Loucy (cell line): ENCODE measurements around the gene TNNC1.

Experiments
- H2AFZ ChIP-seq: fragments of 200-600 bp; sonication (generic); 2 replicates; pipeline ENCODE4 v1.6.0; 2016; ENCODE audit warnings: antibody characterized with exemption, mild to moderate bottlenecking, low read length, moderate library complexity
- H3F3A ChIP-seq: fragments of 200-600 bp; 2 replicates; pipeline ENCODE4 v1.6.0; 2016; ENCODE audit warnings: antibody characterized with exemption, low read depth, mild to moderate bottlenecking
- H3K27me3 ChIP-seq: fragments of 200-600 bp; sonication (generic); 2 replicates; pipeline ENCODE4 v1.6.1; 2014; ENCODE audit warnings: low read length, mild to moderate bottlenecking; ENCODE audit not compliant: insufficient read depth, poor library complexity, severe bottlenecking
- H3K36me3 ChIP-seq: fragments of 200-600 bp; sonication (generic); 2 replicates; pipeline ENCODE4 v1.6.1; 2016; ENCODE audit warnings: low read length; ENCODE audit not compliant: insufficient read depth
- H3K4me1 ChIP-seq: fragments of 200-600 bp; sonication (generic); 2 replicates; pipeline ENCODE4 v1.5.1; 2014; ENCODE audit warnings: low read length, mild to moderate bottlenecking; ENCODE audit not compliant: insufficient read depth, poor library complexity, severe bottlenecking
- H3K4me2 ChIP-seq: fragments of 200-600 bp; sonication (generic); 2 replicates; pipeline ENCODE4 v1.6.0; 2014; ENCODE audit warnings: antibody characterized with exemption, low read length, low read depth, mild to moderate bottlenecking; ENCODE audit not compliant: poor library complexity, severe bottlenecking
- H3K4me3 ChIP-seq: fragments of 200-600 bp; sonication (generic); 2 replicates; pipeline ENCODE4 v1.5.1; 2014; ENCODE audit warnings: low read length, mild to moderate bottlenecking, mixed read lengths; ENCODE audit not compliant: poor library complexity, severe bottlenecking
- H3K79me2 ChIP-seq: fragments of 200-600 bp; sonication (generic); 2 replicates; pipeline ENCODE4 v1.6.1; 2014; ENCODE audit warnings: low read length; ENCODE audit not compliant: insufficient read depth
- H3K9ac ChIP-seq: fragments of 200-600 bp; sonication (generic); 2 replicates; pipeline ENCODE4 v1.6.0; 2014; ENCODE audit warnings: mild to moderate bottlenecking, low read depth, low read length, moderate library complexity; ENCODE audit not compliant: poor library complexity, severe bottlenecking
- H3K9me2 ChIP-seq: fragments of 200-600 bp; sonication (generic); replicated peaks from 2 replicates; pipeline ENCODE4 v1.6.1; 2016; ENCODE audit warnings: low read depth, low read length, mixed read lengths
- H3K9me3 ChIP-seq: fragments of 200-600 bp; sonication (generic); 2 replicates; pipeline ENCODE4 v1.6.1; 2014; ENCODE audit warnings: mild to moderate bottlenecking, antibody characterized with exemption, low read length, low read depth; ENCODE audit not compliant: insufficient read depth
- H4K20me1 ChIP-seq: fragments of 200-600 bp; sonication (generic); 2 replicates; pipeline ENCODE4 v1.6.0; 2014; ENCODE audit warnings: antibody characterized with exemption, low read length, mild to moderate bottlenecking; ENCODE audit not compliant: insufficient read depth, poor library complexity, severe bottlenecking
- EZH2phosphoT487 ChIP-seq: fragments of 200-600 bp; IDR thresholded peaks from 2 replicates; pipeline ENCODE4 v1.6.1; 2018; ENCODE audit warnings: antibody characterized with exemption, mild to moderate bottlenecking, moderate library complexity, borderline replicate concordance
- TF ChIP-seq, protein P1 (sequence below): fragments of 200-600 bp; sonication (generic); conservative IDR thresholded peaks from 2 replicates; pipeline ENCODE4 v1.5.1; 2014; ENCODE audit warnings: mild to moderate bottlenecking, antibody characterized with exemption, low read length

The TNNC1 gene

GRCh38 chr3:52479877-52480575 is 26.2 kb upstream of the TNNC1 start:
- H3K36me3 ChIP-seq = peaks cover 82% of the 10 kb centered on the region
- no peaks in the 10 kb centered on the region for H3K4me1 ChIP-seq
- H3K79me2 ChIP-seq = no peaks in the 10 kb centered on the region
- H4K20me1 ChIP-seq = no peaks in the 10 kb centered on the region
- no peak overlapping the region for H3K4me3 ChIP-seq
- H3K9me2 ChIP-seq = no peaks in the 10 kb centered on the region
- no peak overlapping the region for H3K4me2 ChIP-seq
- TF ChIP-seq EZH2phosphoT487 = no peak
- TF ChIP-seq, protein P1, sequence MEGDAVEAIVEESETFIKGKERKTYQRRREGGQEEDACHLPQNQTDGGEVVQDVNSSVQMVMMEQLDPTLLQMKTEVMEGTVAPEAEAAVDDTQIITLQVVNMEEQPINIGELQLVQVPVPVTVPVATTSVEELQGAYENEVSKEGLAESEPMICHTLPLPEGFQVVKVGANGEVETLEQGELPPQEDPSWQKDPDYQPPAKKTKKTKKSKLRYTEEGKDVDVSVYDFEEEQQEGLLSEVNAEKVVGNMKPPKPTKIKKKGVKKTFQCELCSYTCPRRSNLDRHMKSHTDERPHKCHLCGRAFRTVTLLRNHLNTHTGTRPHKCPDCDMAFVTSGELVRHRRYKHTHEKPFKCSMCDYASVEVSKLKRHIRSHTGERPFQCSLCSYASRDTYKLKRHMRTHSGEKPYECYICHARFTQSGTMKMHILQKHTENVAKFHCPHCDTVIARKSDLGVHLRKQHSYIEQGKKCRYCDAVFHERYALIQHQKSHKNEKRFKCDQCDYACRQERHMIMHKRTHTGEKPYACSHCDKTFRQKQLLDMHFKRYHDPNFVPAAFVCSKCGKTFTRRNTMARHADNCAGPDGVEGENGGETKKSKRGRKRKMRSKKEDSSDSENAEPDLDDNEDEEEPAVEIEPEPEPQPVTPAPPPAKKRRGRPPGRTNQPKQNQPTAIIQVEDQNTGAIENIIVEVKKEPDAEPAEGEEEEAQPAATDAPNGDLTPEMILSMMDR = no peak
- no peak overlapping the region for H3K9ac ChIP-seq
- H3K9me3 ChIP-seq = no peaks in the 10 kb centered on the region
- H3K27me3 ChIP-seq = no peaks in the 10 kb centered on the region
- H2AFZ ChIP-seq = no peak overlapping the region
- no peaks in the 10 kb centered on the region for H3F3A ChIP-seq

DNA sequence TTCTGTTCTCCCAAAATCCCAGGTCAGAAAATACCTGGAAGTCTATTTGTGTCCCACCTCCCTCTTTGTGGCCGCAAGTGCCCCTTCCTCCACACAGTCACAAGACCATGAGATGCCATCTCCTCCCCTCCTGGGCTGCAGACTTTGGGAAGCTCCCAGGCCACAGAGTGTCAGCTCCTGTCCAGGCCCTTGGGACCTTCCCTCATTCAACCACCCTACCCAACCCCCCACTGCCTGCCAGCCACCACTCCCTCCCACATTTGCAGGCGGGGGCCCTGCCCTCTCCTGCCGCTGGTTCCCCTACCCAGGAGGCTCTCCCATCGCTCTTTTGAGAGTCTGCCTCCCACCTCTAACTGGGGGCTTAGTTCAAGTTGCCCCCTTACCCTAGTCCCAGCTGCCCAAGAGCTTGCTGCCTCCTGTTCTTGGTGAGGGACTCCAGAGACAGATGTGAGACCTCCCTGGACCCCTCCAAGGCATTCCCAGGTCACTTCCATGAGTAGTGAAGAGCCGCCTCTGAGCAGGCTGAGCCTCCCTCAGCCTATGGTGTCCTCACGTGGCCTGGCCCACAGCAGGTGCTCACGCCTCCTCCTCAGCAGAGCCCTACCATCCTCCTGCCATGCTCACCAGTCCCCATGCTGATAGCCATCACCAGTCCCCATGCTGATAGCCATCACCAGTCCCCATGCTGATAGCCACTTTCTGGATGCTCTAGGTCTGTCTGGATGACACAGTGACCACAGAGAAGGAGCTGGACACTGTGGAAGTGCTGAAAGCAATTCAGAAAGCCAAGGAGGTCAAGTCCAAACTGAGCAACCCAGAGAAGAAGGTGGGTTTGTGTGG is 25.4 kb upstream of the TNNC1 start:
- no peak overlapping the region for H3K4me3 ChIP-seq
- H3K27me3 ChIP-seq = no peaks in the 10 kb centered on the region
- H3K9me3 ChIP-seq = no peaks in the 10 kb centered on the region
- TF ChIP-seq, protein P1 = no peak
- no peak for TF ChIP-seq EZH2phosphoT487
- H2AFZ ChIP-seq = no peak overlapping the region
- no peaks in the 10 kb centered on the region for H3K9me2 ChIP-seq
- H3K4me2 ChIP-seq = no peak overlapping the region
- H3K9ac ChIP-seq = no peak overlapping the region
- H4K20me1 ChIP-seq = no peaks in the 10 kb centered on the region
- no peaks in the 10 kb centered on the region for H3F3A ChIP-seq
- no peaks in the 10 kb centered on the region for H3K79me2 ChIP-seq
- peaks cover 87% of the 10 kb centered on the region for H3K36me3 ChIP-seq
- H3K4me1 ChIP-seq = no peaks in the 10 kb centered on the region

- Histone ChIP-seq H2AFZ (no peak overlapping the region), H3F3A (no peaks in the 10 kb centered on the region), H3K27me3 (no peaks in the 10 kb centered on the region), H4K20me1 (no peaks in the 10 kb centered on the region), H3K4me3 (no peak overlapping the region), H3K4me2 (no peak overlapping the region), H3K9me2 (no peaks in the 10 kb centered on the region), H3K9me3 (no peaks in the 10 kb centered on the region), H3K36me3 (peaks cover 95% of the 10 kb centered on the region), H3K9ac (no peak overlapping the region), H3K79me2 (no peaks in the 10 kb centered on the region), H3K4me1 (no peaks in the 10 kb centered on the region)
- TF ChIP-seq, protein P1 = no peak
- TF ChIP-seq EZH2phosphoT487 = no peak
These were observed 23.9 kb upstream of the TNNC1 start for GRCh38 chr3:52477796-52478095.
